D721Med (cell line): ENCODE data around the gene SPAM1.
A peak's percentile ranks its signal among the peaks of the same experiment; 100 is the strongest.

Source experiments
- DNase-seq: peaks from one replicate; pipeline ENCODE4 v3.0.0; 2011; ENCODE audit warnings: low spot score; ENCODE audit not compliant: insufficient read length
- FAIRE-seq: peaks from 2 replicates; lab custom pipeline; 2011; peaks lifted over from hg19 to GRCh38; lab: Jason Lieb, UNC
- TF ChIP-seq, protein P1 (sequence below): IDR thresholded peaks from 2 replicates; pipeline ENCODE4 v1.5.1; 2012; ENCODE audit warnings: mild to moderate bottlenecking, control low read depth; ENCODE audit not compliant: insufficient read depth; ENCODE audit errors: missing control alignments

The SPAM1 gene

DNA sequence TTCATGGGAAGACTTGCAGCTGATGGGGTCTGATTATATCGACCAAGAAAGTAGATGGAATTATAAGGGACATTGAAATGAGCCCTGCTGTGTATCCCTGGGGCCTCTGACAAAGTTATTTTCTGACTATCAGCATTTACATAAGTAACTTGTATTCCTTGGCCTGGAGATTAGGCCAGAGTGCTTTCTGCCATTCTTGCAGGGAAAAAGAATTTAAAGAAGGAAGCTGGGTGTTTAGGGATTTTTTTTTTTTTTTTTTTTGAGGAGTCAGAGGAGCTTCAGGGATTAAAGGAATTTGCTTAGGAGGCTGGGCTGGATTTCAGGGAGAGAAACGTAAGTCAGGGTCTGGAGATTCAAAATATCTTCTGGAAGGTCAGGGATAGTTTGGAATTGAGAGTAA lies 4.6 kb downstream of the SPAM1 start:
- FAIRE-seq (no peak), DNase-seq (no peak)
- TF ChIP-seq, protein P1, sequence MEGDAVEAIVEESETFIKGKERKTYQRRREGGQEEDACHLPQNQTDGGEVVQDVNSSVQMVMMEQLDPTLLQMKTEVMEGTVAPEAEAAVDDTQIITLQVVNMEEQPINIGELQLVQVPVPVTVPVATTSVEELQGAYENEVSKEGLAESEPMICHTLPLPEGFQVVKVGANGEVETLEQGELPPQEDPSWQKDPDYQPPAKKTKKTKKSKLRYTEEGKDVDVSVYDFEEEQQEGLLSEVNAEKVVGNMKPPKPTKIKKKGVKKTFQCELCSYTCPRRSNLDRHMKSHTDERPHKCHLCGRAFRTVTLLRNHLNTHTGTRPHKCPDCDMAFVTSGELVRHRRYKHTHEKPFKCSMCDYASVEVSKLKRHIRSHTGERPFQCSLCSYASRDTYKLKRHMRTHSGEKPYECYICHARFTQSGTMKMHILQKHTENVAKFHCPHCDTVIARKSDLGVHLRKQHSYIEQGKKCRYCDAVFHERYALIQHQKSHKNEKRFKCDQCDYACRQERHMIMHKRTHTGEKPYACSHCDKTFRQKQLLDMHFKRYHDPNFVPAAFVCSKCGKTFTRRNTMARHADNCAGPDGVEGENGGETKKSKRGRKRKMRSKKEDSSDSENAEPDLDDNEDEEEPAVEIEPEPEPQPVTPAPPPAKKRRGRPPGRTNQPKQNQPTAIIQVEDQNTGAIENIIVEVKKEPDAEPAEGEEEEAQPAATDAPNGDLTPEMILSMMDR, result no peak

DNA sequence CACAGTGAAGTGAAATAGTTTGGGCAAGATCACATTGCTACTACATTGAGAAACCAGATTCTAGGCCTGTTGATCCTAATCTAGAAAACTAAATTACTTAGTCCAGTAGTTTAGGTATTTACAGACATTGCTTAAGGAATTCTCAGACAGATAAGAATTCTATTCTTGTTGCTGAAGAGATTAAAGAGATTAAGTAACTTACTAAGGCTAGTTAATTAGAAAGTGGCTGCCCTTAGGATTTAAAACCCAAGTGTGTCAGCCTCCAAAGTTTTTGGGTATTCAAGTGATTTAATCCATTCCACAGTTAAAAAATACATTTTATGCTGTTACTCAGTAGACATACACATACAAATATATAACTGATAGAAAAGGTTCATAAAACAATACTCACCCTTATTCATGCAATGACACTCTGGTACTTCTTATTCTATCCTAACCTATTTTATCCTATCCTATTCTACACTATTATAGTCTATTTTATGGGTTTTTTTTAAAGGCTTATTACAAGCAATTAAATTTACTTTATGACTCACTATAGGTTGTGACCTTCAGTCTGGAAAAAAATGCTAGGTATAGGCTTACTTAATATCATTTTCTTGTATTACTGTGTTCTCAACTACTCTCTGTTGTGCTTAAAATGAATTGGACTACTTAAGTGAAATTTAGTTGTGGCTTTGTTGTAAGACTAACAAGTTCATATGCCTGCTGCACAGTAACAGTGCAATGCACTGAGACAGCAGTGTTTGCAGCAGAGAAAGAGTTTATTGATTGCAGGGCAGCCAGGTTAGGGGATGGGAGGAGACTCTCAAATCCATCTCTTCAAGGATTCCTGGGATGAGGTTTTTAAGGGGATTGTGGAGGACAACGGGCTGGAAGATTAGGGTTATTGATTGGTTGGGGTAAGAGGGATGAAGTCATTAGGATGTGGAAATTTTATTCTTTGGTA lies 10.7 kb downstream of the SPAM1 start:
- DNase-seq, result no peak
- FAIRE-seq, result peak; percentile 86
- TF ChIP-seq, protein P1, result no peak

DNA sequence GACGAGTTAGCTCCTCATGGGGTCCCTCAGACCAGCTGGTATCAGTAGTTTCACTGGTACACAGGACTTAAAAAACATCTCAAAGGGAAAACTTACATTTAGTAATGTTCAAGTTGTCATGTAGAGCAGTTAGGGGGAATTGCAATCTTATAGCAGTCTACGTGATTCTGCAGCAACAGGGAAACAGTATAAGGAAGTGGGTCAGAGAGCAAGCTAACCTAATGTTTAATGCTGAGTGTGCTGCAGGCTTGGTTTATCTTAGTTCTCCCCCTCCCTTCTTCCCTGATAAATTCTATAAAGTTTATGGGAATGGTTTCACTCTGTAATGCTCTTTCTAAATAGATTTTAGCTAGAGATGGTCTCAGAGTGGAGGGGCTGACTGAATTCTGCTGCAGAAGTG lies 11.3 kb downstream of the SPAM1 start:
- no peak for DNase-seq
- FAIRE-seq, result no peak
- TF ChIP-seq, protein P1, result no peak

DNA sequence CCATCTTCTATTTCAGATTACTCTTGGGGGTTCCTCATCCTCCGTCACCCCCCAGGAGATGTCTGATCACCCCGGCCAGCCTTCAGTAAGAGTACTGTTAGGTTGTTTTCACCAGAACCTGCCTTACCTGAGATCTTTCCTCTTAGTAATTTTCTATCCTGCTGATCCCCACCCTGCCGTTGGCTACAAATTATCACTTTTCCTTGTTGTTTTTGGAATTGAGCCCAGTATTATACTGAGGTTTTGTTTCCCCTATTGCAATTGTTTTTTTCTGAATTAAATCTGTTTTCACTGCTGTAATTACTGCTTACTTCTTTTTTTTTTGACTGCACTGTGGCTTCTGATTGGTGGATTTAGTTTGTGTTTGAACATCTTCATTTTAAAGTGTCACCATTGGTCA lies 14.7 kb downstream of the SPAM1 start:
- DNase-seq (no peak), FAIRE-seq (no peak)
- TF ChIP-seq, protein P1, result no peak

DNA sequence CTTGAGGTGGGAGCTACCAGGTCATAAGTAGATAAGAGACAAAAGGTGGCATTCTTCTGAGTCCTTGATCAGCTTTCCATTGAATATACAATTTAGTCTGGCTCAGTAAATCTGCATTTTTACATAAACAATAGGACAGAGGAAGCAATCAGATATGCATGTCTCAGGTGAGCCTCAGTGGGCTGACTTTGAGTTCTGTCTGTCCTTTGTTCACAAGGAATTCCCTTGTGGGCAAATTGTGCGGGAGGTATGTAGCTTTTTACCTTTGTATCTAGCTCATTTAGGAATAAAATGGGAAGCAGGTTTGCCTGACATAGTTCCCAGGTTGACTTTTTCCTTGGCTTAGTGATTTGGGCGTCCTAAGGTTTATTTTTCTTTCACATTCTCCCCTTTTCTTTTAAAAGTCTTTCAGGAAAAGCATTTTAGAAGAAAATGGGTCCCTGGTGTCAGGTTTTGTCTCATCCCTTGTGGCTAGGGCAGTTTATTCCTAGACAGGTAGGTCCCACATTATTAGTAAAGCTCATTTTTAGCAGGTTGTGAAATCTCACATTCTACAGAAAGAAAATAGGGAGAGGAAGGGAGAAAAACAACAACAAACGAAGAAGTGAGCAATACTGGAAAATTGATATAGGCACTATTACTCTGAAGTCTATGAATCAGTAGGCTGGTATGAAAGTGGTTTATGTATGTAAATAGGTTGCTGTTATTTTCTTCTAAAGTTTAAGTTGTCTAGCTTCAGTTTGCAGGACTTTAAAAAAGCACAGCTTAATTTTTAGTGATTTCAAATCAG lies 16.5 kb downstream of the SPAM1 start:
- DNase-seq (no peak), FAIRE-seq (no peak)
- TF ChIP-seq, protein P1, result no peak

DNA sequence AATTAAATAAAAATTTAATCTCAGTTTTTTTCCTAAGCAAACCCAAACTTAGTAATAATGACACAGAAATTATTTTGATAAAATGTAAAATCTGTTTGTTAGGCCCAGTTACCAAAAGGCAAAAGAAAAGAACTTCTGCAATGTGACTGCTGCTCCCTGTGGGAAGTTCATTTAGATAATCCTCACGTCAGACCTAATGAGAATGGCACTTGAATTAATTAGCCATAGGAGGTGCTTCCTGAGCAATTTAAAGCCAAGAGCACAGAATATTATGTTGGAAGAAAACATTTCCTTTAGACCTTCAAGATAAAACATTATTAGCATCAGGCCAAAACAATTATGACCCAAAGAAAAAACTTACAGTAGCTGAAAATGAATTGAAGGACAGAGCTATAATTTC lies 19.4 kb downstream of the SPAM1 start:
- DNase-seq, result no peak
- TF ChIP-seq, protein P1, result no peak
- FAIRE-seq, result no peak

DNA sequence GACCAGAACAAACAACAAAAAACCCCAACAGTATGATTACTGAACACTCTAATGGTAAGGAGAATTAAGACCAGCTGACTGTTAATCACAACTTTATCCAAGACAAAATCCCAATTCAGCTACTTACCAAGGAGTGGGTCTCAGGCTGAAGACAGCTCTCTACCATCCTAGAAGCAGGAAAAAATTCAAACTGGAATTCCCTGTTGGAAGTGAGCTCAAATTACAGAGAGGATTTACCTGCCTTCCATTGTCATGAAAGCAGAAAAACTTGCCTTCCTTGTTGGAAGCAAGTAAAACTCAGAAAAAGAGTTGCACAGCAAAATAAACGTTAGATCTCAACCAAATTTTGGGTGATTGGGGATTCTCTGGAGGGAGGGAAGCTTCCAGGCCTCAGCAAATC lies 20.9 kb downstream of the SPAM1 start:
- FAIRE-seq, result no peak
- DNase-seq, result no peak
- TF ChIP-seq, protein P1, result no peak
